CD4-positive, alpha-beta T cell treated with Interleukin-6 for 4 hours (primary cell): ENCODE data around the gene AVP.
"Not testable (repeated sequence)": the region's sequence is repeated elsewhere in the genome, so short reads cannot be mapped to it uniquely, and the experiment has no call there.

Source experiments
- DNase-seq: peaks from one replicate; pipeline ENCODE4 v3.0.0-alpha.2; 2020; ENCODE audit warnings: mixed read lengths

AVP gene

DNA sequence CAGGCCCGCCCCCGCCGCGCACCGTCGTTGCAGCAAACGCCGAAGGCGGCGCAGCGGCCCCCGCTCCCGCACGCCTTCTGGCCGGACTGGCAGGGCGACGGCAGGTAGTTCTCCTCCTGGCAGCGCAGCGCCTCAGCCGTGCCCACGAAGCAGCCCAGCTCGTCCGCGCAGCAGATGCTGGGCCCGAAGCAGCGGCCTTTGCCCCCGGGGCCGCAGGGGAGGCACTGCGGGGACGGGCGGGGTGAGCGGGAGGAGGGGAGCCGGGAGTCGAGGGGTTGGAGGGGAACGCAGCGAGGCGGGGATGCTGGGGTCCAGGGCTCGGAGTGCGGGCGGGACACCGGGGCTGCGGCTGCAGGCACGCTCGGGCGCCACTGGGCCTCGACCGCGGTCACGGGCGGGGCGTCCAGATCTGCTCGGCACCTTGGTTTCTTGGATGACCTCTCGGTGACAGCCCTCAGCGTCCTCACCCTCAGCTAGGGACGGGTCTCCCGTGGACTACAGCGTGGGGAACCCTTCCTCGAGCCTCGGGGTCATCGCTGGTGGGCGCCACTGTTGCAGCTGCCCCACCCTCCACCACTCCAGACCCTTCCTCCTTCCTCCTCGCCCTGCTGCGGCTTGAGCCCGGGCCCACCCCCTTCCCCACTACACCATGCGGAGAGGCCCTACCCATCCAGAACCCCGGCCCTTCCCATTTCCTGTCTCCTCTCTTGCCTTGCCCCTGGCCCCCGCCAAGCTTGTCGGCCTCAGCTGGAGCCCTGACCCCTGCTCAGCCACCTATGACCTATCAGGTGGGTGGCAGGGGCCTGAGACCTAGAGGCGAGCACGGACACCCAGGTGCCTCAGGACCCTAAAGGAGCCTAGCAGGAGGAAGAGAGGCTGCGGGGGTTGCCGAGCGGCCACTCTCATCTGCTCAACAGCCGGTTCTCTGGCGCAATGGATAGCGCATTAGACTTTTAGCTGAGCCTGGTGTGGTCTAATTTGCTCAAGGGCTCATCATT lies 1.3 kb downstream of the AVP start:
- no peak for DNase-seq

GRCh38 chr20:3082306-3082951 lies 2.1 kb downstream of the AVP start:
- peak; percentile 13 for DNase-seq

GRCh38 chr20:3081641-3082040 lies 2.9 kb downstream of the AVP start:
- no peak for DNase-seq

DNA sequence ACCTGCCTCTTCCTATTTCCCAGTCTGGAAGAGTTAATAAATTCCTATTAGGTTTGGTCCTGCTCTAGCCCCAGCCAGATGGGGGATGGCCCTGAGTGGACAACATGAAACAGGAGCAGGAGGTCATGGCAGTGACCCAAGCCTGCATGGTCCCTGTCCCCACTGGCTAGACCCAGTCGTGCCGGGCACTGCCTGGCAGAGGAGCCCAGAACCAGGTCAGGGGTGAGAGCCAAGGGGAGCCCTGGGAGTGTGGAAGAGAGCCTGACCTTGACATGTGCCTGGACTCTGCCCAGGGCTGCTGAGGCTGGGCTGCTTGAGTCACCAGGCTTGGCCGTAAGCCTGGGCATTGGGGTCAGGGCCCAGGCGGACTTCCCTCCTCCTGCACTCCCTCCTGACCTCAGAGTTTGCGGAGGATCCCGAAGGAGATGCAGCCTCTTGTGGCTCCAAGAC lies 3.6 kb downstream of the AVP start:
- DNase-seq = no peak

- DNase-seq = no peak
Measured at GRCh38 chr20:3077618-3078134, 6.8 kb downstream of the AVP start.

- DNase-seq = not testable (repeated sequence)
Measured at GRCh38 chr20:3075315-3075714, 9.2 kb downstream of the AVP start.

- no peak for DNase-seq
Measured at GRCh38 chr20:3074812-3075211, 9.7 kb downstream of the AVP start.

- DNase-seq = not testable (repeated sequence)
Measured at GRCh38 chr20:3073251-3073643, 11.3 kb downstream of the AVP start.

DNA sequence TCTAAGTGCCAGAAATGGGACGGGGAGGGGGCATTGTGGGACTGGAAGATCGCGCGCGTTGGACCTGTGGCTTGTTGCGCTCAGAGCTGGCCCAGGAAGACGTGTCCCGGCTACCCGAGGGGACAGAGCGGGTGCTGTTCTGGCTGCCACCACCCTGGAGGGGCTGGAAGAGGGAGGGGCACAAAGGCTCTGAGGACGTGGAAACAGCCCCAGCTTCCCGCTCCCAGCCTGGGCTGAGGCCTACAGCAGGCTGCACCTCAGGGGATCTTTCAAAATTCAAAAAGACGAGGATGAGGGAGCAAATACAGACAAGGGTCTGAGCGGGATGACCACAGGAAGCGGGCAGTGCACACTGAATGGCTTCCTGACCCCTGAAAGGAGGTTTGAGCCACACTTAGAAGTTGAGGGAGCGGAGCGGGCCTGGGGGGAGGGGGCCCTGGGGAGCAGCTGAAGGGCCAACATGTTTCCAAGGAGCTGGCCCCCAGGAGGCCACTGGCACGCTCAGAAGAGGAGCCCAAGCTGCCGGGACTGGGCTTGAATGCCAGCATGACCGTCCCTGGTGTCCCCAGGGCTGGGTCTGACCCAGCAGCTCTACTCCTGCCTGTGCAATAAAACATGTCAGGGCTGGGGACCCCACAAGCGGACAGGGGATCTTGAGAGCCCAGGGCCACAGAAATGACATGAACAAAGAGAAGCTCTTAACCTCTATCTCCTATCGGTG lies 11.8 kb downstream of the AVP start:
- DNase-seq = no peak

DNA sequence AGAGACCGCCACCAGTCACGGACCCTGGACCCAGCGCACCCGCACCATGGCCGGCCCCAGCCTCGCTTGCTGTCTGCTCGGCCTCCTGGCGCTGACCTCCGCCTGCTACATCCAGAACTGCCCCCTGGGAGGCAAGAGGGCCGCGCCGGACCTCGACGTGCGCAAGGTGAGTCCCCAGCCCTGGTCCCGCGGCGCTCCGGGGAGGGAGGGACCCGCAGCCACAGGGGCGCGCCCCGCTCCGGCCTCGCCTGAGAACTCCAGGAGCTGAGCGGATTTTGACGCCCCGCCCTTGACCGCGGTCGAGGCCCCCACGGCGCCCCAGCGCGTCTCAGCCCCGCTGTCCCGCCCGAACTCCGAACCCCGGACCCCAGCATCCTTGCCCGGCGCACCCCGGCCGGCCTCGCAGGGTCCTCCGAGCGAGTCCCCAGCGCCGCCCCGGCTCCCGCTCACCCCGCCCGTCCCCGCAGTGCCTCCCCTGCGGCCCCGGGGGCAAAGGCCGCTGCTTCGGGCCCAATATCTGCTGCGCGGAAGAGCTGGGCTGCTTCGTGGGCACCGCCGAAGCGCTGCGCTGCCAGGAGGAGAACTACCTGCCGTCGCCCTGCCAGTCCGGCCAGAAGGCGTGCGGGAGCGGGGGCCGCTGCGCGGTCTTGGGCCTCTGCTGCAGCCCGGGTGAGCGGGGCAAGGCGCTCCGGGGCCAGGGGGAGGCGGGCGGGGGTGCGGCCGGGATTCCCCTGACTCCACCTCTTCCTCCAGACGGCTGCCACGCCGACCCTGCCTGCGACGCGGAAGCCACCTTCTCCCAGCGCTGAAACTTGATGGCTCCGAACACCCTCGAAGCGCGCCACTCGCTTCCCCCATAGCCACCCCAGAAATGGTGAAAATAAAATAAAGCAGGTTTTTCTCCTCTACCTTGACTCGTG lies 12.7 kb downstream of the AVP start, which contains the start of gene OXT:
OXT (plus strand) TSS at position 11 of the 920 bp plus-strand sequence; CDS start at position 47, 36 bp downstream.
- peak; percentile 86 for DNase-seq

GRCh38 chr20:3071266-3071609 lies 13.3 kb downstream of the AVP start:
- no peak for DNase-seq

DNA sequence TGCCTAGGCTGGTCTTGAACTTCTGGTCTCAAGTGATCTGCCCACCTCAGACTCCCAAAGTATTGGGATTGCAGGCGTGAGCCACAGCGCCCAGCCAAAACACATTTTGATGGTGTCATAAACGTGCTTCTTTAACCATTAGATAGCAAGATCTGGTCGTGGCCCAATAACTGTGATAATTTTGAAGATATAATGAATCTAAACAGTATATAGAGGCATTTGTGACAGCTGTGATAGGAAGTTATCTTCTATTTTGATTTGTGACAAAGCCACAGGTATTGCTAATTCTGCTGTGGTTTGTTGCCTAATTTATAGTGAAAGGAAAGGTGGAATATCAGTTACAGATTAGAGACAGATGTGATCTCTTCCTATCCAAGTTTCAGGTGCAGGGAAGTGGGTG lies 13.8 kb downstream of the AVP start:
- DNase-seq = no peak

GRCh38 chr20:3068986-3069900 lies 15.3 kb downstream of the AVP start:
- DNase-seq = peak; percentile 58

- no peak for DNase-seq
Measured at GRCh38 chr20:3068075-3068474, 16.4 kb downstream of the AVP start.

- no peak for DNase-seq
Measured at GRCh38 chr20:3067139-3068014, 17.1 kb downstream of the AVP start.

GRCh38 chr20:3064119-3064518 lies 20.4 kb downstream of the AVP start:
- DNase-seq = not testable (repeated sequence)

DNA sequence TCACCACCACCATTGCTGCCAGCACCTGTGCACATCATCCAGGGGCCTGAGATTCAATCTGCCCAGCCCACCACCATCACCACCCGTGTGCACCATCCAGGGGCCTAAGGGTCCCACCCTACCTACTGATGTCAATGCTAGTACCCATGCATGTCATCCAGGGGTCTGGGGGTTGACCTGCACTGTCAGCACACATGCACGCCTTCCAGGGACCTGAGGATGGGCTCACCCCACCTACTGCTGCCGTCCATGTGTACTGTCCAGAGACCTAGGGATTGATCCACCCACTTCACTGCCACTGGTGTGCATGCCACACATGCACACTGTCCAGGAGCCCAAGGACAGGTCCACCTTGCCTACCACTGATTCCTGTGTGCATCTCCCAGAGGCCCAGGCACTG lies 25.0 kb downstream of the AVP start:
- DNase-seq = no peak

GRCh38 chr20:3051385-3052019 lies 33.0 kb downstream of the AVP start:
- DNase-seq = no peak
